ENCODE data around the gene DOCK1.

- TF ChIP-seq, protein P1, sequence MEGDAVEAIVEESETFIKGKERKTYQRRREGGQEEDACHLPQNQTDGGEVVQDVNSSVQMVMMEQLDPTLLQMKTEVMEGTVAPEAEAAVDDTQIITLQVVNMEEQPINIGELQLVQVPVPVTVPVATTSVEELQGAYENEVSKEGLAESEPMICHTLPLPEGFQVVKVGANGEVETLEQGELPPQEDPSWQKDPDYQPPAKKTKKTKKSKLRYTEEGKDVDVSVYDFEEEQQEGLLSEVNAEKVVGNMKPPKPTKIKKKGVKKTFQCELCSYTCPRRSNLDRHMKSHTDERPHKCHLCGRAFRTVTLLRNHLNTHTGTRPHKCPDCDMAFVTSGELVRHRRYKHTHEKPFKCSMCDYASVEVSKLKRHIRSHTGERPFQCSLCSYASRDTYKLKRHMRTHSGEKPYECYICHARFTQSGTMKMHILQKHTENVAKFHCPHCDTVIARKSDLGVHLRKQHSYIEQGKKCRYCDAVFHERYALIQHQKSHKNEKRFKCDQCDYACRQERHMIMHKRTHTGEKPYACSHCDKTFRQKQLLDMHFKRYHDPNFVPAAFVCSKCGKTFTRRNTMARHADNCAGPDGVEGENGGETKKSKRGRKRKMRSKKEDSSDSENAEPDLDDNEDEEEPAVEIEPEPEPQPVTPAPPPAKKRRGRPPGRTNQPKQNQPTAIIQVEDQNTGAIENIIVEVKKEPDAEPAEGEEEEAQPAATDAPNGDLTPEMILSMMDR (IDR thresholded peaks at IDR 0.05; ENCODE audit: poor library complexity, severe bottlenecking), result no peak
- TF ChIP-seq EZH2 (IDR thresholded peaks at IDR 0.05; ENCODE audit: borderline replicate concordance, insufficient read depth, low read length, poor library complexity, severe bottlenecking) (no peak), POLR2AphosphoS5 (IDR thresholded peaks at IDR 0.05) (no peak), EP300 (conservative IDR thresholded peaks at IDR 0.05; ENCODE audit: poor library complexity, severe bottlenecking) (no peak), MXI1 (conservative IDR thresholded peaks at IDR 0.05; ENCODE audit: poor library complexity, severe bottlenecking) (no peak), SMC3 (conservative IDR thresholded peaks at IDR 0.05; ENCODE audit: poor library complexity) (no peak), RAD21 (conservative IDR thresholded peaks at IDR 0.05) (no peak)
These were observed 254.5 kb downstream of the DOCK1 start for GRCh38 chr10:127159648-127160245.

Measured in neural cell (in vitro differentiated cells).